Measurements from ENCODE around the gene CD163.

- no peak for TF ChIP-seq CTCF (IDR thresholded peaks at IDR 0.05)
- no peak for TF ChIP-seq EZH2phosphoT487 (IDR thresholded peaks at IDR 0.05)
These were observed 31.5 kb downstream of the CD163 start for GRCh38 chr12:7472060-7472459.
